Neural cell (in vitro differentiated cells): ENCODE data around the gene CCDC127. TPM values are rescaled to one million over a fixed set of nuclear protein-coding genes. Genes with fewer than 3 reads are reported as not detected.

Experiments
- H2AFZ ChIP-seq: fragments of 200-600, 300-800 bp; sonication (generic), shearing (Covaris generic); 2 replicates; pipeline ENCODE4 v1.6.0; 2014; ENCODE audit warnings: low read depth, mild to moderate bottlenecking, antibody characterized with exemption, low read length, moderate library complexity
- H3F3A ChIP-seq: fragments of 200-600 bp; shearing (Covaris generic); 2 replicates; pipeline ENCODE4 v1.6.1; 2016; ENCODE audit warnings: mild to moderate bottlenecking, moderate library complexity, mixed read lengths, antibody characterized with exemption, low read length; ENCODE audit not compliant: insufficient read depth, poor library complexity, severe bottlenecking
- H3K27ac ChIP-seq: fragments of 200-600, 300-800 bp; sonication (generic), shearing (Covaris generic); 2 replicates; pipeline ENCODE4 v1.5.1; 2014; ENCODE audit warnings: mild to moderate bottlenecking, low read length, moderate library complexity
- H3K27me3 ChIP-seq: fragments of 300-800, 200-600 bp; sonication (generic), shearing (Covaris generic); 2 replicates; pipeline ENCODE4 v1.6.0; 2014; ENCODE audit warnings: mild to moderate bottlenecking, low read depth, low read length, moderate library complexity; ENCODE audit not compliant: insufficient read depth
- H3K36me3 ChIP-seq: fragments of 300-800, 200-600 bp; sonication (generic), shearing (Covaris generic); 2 replicates; pipeline ENCODE4 v1.5.1; 2014; ENCODE audit warnings: mild to moderate bottlenecking, antibody characterized with exemption, low read length, moderate library complexity; ENCODE audit not compliant: insufficient read depth
- H3K4me2 ChIP-seq: fragments of 300-800, 200-600 bp; sonication (generic), shearing (Covaris generic); 2 replicates; pipeline ENCODE4 v1.6.0; 2014; ENCODE audit warnings: mild to moderate bottlenecking, low read length
- H3K4me3 ChIP-seq: fragments of 300-800, 200-600 bp; sonication (generic), shearing (Covaris generic); 2 replicates; pipeline ENCODE4 v1.5.1; 2014; ENCODE audit warnings: mild to moderate bottlenecking, low read length, moderate library complexity
- H3K79me2 ChIP-seq: fragments of 200-600 bp; shearing (Covaris generic); replicated peaks from 2 replicates; pipeline ENCODE4 v1.6.0; 2014; ENCODE audit warnings: mild to moderate bottlenecking, low read length, moderate library complexity; ENCODE audit not compliant: insufficient read depth
- H3K9ac ChIP-seq: fragments of 300-800, 200-600 bp; sonication (generic), shearing (Covaris generic); 2 replicates; pipeline ENCODE4 v1.6.1; 2016; ENCODE audit warnings: mild to moderate bottlenecking, low read length, mixed read lengths
- H3K9me2 ChIP-seq: fragments of 200-600 bp; shearing (Covaris generic); 2 replicates; pipeline ENCODE4 v1.6.1; 2016; ENCODE audit warnings: mild to moderate bottlenecking, low read length, mixed read lengths; ENCODE audit not compliant: insufficient read depth
- H3K9me3 ChIP-seq: fragments of 200-600, 300-800 bp; sonication (generic), shearing (Covaris generic); 2 replicates; pipeline ENCODE4 v1.6.1; 2016; ENCODE audit warnings: mild to moderate bottlenecking, mixed run types, low read length, moderate library complexity, mixed read lengths
- H4K20me1 ChIP-seq: fragments of 200-600 bp; shearing (Covaris generic); 2 replicates; pipeline ENCODE4 v1.6.1; 2016; ENCODE audit warnings: mild to moderate bottlenecking, mixed run types; ENCODE audit not compliant: insufficient read depth
- CTCF ChIP-seq: fragments of 450-650 bp; IDR thresholded peaks from 2 replicates; pipeline ENCODE4 v1.5.1; 2014; ENCODE audit warnings: antibody characterized with exemption, mild to moderate bottlenecking, moderate library complexity; ENCODE audit not compliant: poor library complexity, severe bottlenecking
- EP300 ChIP-seq: fragments of 450-650 bp; conservative IDR thresholded peaks from 2 replicates; pipeline ENCODE4 v1.6.1; 2014; ENCODE audit warnings: antibody characterized with exemption, mild to moderate bottlenecking, moderate library complexity; ENCODE audit not compliant: poor library complexity, severe bottlenecking
- EZH2 ChIP-seq: fragments of 200-600, 300-800 bp; shearing (Covaris generic), sonication (generic); IDR thresholded peaks from 2 replicates; pipeline ENCODE4 v1.6.1; 2014; ENCODE audit warnings: antibody characterized with exemption, low read length, borderline replicate concordance, mild to moderate bottlenecking; ENCODE audit not compliant: insufficient read depth, poor library complexity, severe bottlenecking
- MXI1 ChIP-seq: fragments of 450-650 bp; conservative IDR thresholded peaks from 2 replicates; pipeline ENCODE4 v1.6.1; 2014; ENCODE audit warnings: antibody characterized with exemption, mild to moderate bottlenecking; ENCODE audit not compliant: poor library complexity, severe bottlenecking
- POLR2AphosphoS5 ChIP-seq: IDR thresholded peaks from 2 replicates; pipeline ENCODE4 v1.6.1; 2012
- RAD21 ChIP-seq: fragments of 450-650 bp; conservative IDR thresholded peaks from 2 replicates; pipeline ENCODE4 v1.6.1; 2014; ENCODE audit warnings: antibody characterized with exemption, mild to moderate bottlenecking, moderate library complexity
- REST ChIP-seq: IDR thresholded peaks from 2 replicates; pipeline ENCODE4 v1.6.1; 2012; ENCODE audit warnings: borderline replicate concordance
- SMC3 ChIP-seq: fragments of 450-650 bp; conservative IDR thresholded peaks from 2 replicates; pipeline ENCODE4 v1.6.1; 2014; ENCODE audit warnings: antibody characterized with exemption, mild to moderate bottlenecking, moderate library complexity; ENCODE audit not compliant: poor library complexity
- TAF1 ChIP-seq: IDR thresholded peaks from 2 replicates; pipeline ENCODE4 v1.6.1; 2012; ENCODE audit warnings: low read depth
- polyA plus RNA-seq: library from polyadenylated mRNA; depleted of rRNA; stranded (reverse); fragments of >200 nt; gene quantifications from 2 replicates; pipeline ENCODE4 v1.2.3, GENCODE V29; 2014

The CCDC127 gene
- polyA plus RNA-seq, 1 donor from 2014 or later: 5.4 TPM

- no peak overlapping the region for H2AFZ ChIP-seq
- no peaks in the 10 kb centered on the region for H3K27me3 ChIP-seq
- H3K9me2 ChIP-seq: no peaks in the 10 kb centered on the region
- no peaks in the 10 kb centered on the region for H3K36me3 ChIP-seq
- H3K9ac ChIP-seq: no peak overlapping the region
- TF ChIP-seq CTCF (no peak), POLR2AphosphoS5 (no peak), RAD21 (no peak), EZH2 (no peak), MXI1 (no peak), SMC3 (no peak), EP300 (no peak), TAF1 (no peak)
- no peaks in the 10 kb centered on the region for H4K20me1 ChIP-seq
- H3F3A ChIP-seq: no peaks in the 10 kb centered on the region
- no peak overlapping the region for H3K4me3 ChIP-seq
- no peaks in the 10 kb centered on the region for H3K79me2 ChIP-seq
- H3K27ac ChIP-seq: no peak overlapping the region
- no peak overlapping the region for H3K4me2 ChIP-seq
- H3K9me3 ChIP-seq: no peaks in the 10 kb centered on the region
These were observed 46.8 kb downstream of the CCDC127 start for GRCh38 chr5:170971-171800.

GRCh38 chr5:169728-170094 is 48.2 kb downstream of the CCDC127 start:
- H3K9me2 ChIP-seq: no peaks in the 10 kb centered on the region
- TF ChIP-seq EP300: no peak
- TF ChIP-seq POLR2AphosphoS5: no peak
- no peak for TF ChIP-seq TAF1
- TF ChIP-seq EZH2: no peak
- no peak for TF ChIP-seq SMC3
- TF ChIP-seq CTCF: no peak
- TF ChIP-seq MXI1: no peak
- no peak for TF ChIP-seq REST
- TF ChIP-seq RAD21: no peak
- H3K9me3 ChIP-seq: no peaks in the 10 kb centered on the region
- no peak overlapping the region for H3K4me3 ChIP-seq
- no peak overlapping the region for H3K27ac ChIP-seq
- no peaks in the 10 kb centered on the region for H3F3A ChIP-seq
- no peak overlapping the region for H3K9ac ChIP-seq
- no peak overlapping the region for H3K4me2 ChIP-seq
- no peaks in the 10 kb centered on the region for H3K36me3 ChIP-seq
- no peaks in the 10 kb centered on the region for H3K27me3 ChIP-seq
- H2AFZ ChIP-seq: no peak overlapping the region
- H3K79me2 ChIP-seq: no peaks in the 10 kb centered on the region
- no peaks in the 10 kb centered on the region for H4K20me1 ChIP-seq
